Nephron progenitor cell (in vitro differentiated cells): ENCODE measurements around the gene TNFAIP1.

ENCODE experiments used
- DNase-seq: peaks from one replicate; pipeline ENCODE4 v3.0.0; 2021
- H3K27ac Mint-ChIP-seq: 2 replicates; pipeline ENCODE4 v1.8.0; 2021; ENCODE audit warnings: mild to moderate bottlenecking, moderate library complexity, mixed read lengths
- H3K27me3 Mint-ChIP-seq: 2 replicates; pipeline ENCODE4 v1.8.0; 2021; ENCODE audit warnings: mild to moderate bottlenecking, low read depth, mixed read lengths; ENCODE audit not compliant: poor library complexity
- H3K36me3 Mint-ChIP-seq: 2 replicates; pipeline ENCODE4 v1.8.0; 2021; ENCODE audit warnings: low read depth, mixed read lengths
- H3K4me1 Mint-ChIP-seq: 2 replicates; pipeline ENCODE4 v1.8.0; 2021; ENCODE audit warnings: mixed read lengths
- H3K4me3 Mint-ChIP-seq: 2 replicates; pipeline ENCODE4 v1.8.0; 2021; ENCODE audit warnings: mild to moderate bottlenecking, moderate library complexity, mixed read lengths
- H3K9me3 Mint-ChIP-seq: 2 replicates; pipeline ENCODE4 v1.8.0; 2021; ENCODE audit warnings: mild to moderate bottlenecking, moderate library complexity, mixed read lengths
- CTCF ChIP-seq: fragments of 200-600 bp; sonication (generic); IDR thresholded peaks from 2 replicates; pipeline ENCODE4 v1.5.0; 2021; ENCODE audit warnings: antibody characterized with exemption

The TNFAIP1 gene

GRCh38 chr17:28317099-28317965 lies 18.2 kb upstream of the TNFAIP1 start:
- no peak for DNase-seq
- Mint-ChIP-seq H3K4me1 (peaks cover 52% of the 10 kb centered on the region), H3K4me3 (peak overlapping the region; percentile 88), H3K36me3 (peaks cover 19% of the 10 kb centered on the region), H3K27ac (peak overlapping the region; percentile 55), H3K9me3 (no peaks in the 10 kb centered on the region), H3K27me3 (peaks cover 9% of the 10 kb centered on the region)
- no peak for TF ChIP-seq CTCF

- Mint-ChIP-seq H3K27me3 (peaks cover 9% of the 10 kb centered on the region), H3K9me3 (no peaks in the 10 kb centered on the region), H3K4me1 (peaks cover 60% of the 10 kb centered on the region), H3K27ac (peak overlapping the region; percentile 85), H3K36me3 (peaks cover 28% of the 10 kb centered on the region), H3K4me3 (peak overlapping the region; percentile 88)
- peak; percentile 59 for DNase-seq
- no peak for TF ChIP-seq CTCF
Observed at GRCh38 chr17:28317966-28318758, 17.4 kb upstream of the TNFAIP1 start.

- H3K4me3 Mint-ChIP-seq = peak within 1 kb of the TSS; percentile 88
- H3K4me1 Mint-ChIP-seq = peaks cover 63% of the 10 kb centered on the region
- no peak for TF ChIP-seq CTCF
- peak; percentile 95 for DNase-seq
- peak within 1 kb of the TSS; percentile 85 for H3K27ac Mint-ChIP-seq
- H3K27me3 Mint-ChIP-seq = peaks cover 6% of the 10 kb centered on the region
- H3K9me3 Mint-ChIP-seq = no peaks in the 10 kb centered on the region
- peaks cover 29% of the 10 kb centered on the region for H3K36me3 Mint-ChIP-seq
Observed at GRCh38 chr17:28318759-28319597, 16.6 kb upstream of the TNFAIP1 start, which contains the start of gene TMEM97. TSS of gene TMEM97 (plus strand) at chr17:28319200. CDS start at chr17:28319240, 40 bp downstream.

GRCh38 chr17:28319598-28319935 lies 16.0 kb upstream of the TNFAIP1 start:
- Mint-ChIP-seq H3K4me3 (peak overlapping the region; percentile 88), H3K27ac (peak overlapping the region; percentile 71), H3K36me3 (peaks cover 29% of the 10 kb centered on the region), H3K27me3 (peaks cover 6% of the 10 kb centered on the region), H3K4me1 (peaks cover 68% of the 10 kb centered on the region), H3K9me3 (no peaks in the 10 kb centered on the region)
- DNase-seq = no peak
- TF ChIP-seq CTCF = no peak

GRCh38 chr17:28320215-28321061 lies 15.1 kb upstream of the TNFAIP1 start:
- TF ChIP-seq CTCF = no peak
- peak overlapping the region; percentile 88 for H3K4me3 Mint-ChIP-seq
- peak overlapping the region; percentile 71 for H3K27ac Mint-ChIP-seq
- peaks cover 29% of the 10 kb centered on the region for H3K36me3 Mint-ChIP-seq
- peaks cover 77% of the 10 kb centered on the region for H3K4me1 Mint-ChIP-seq
- peaks cover 6% of the 10 kb centered on the region for H3K27me3 Mint-ChIP-seq
- no peak for DNase-seq
- H3K9me3 Mint-ChIP-seq = no peaks in the 10 kb centered on the region
